ENCODE measurements around the gene BCAS3.
"Not testable (repeated sequence)": the region's sequence is repeated elsewhere in the genome, so short reads cannot be mapped to it uniquely, and the experiment has no call there.

BCAS3 gene

GRCh38 chr17:60941571-60941970 lies 263.9 kb downstream of the BCAS3 start:
- no peak for DNase-seq

- no peak for DNase-seq
Observed at GRCh38 chr17:60944751-60945150, 267.1 kb downstream of the BCAS3 start.

- DNase-seq = no peak
Observed at GRCh38 chr17:60947100-60947499, 269.4 kb downstream of the BCAS3 start.

- DNase-seq = no peak
Observed at GRCh38 chr17:60947543-60947942, 269.9 kb downstream of the BCAS3 start.

- no peak for DNase-seq
Observed at GRCh38 chr17:60952747-60953146, 275.1 kb downstream of the BCAS3 start.

GRCh38 chr17:60959011-60959410 lies 281.4 kb downstream of the BCAS3 start:
- no peak for DNase-seq

GRCh38 chr17:60959696-60960095 lies 282.0 kb downstream of the BCAS3 start:
- DNase-seq = no peak

- DNase-seq = no peak
Observed at GRCh38 chr17:60960398-60961065, 282.9 kb downstream of the BCAS3 start.

- no peak for DNase-seq
Observed at GRCh38 chr17:60964160-60964559, 286.5 kb downstream of the BCAS3 start.

- no peak for DNase-seq
Observed at GRCh38 chr17:60968266-60968665, 290.6 kb downstream of the BCAS3 start.

GRCh38 chr17:60969500-60970037 lies 291.9 kb downstream of the BCAS3 start:
- DNase-seq = no peak

GRCh38 chr17:60970741-60971140 lies 293.1 kb downstream of the BCAS3 start:
- no peak for DNase-seq

- DNase-seq = peak; percentile 3
Observed at GRCh38 chr17:60971515-60972369, 294.1 kb downstream of the BCAS3 start.

- DNase-seq = not testable (repeated sequence)
Observed at GRCh38 chr17:60976861-60977260, 299.2 kb downstream of the BCAS3 start.

- no peak for DNase-seq
Observed at GRCh38 chr17:60989379-60989778, 311.7 kb downstream of the BCAS3 start.

GRCh38 chr17:60989846-60990245 lies 312.2 kb downstream of the BCAS3 start:
- DNase-seq = no peak

- no peak for DNase-seq
Observed at GRCh38 chr17:60993497-60993896, 315.8 kb downstream of the BCAS3 start.

- no peak for DNase-seq
Observed at GRCh38 chr17:60995680-60996079, 318.0 kb downstream of the BCAS3 start.

- no peak for DNase-seq
Observed at GRCh38 chr17:61000911-61001310, 323.3 kb downstream of the BCAS3 start.

GRCh38 chr17:61002316-61002736 lies 324.7 kb downstream of the BCAS3 start:
- no peak for DNase-seq

- no peak for DNase-seq
Observed at GRCh38 chr17:61005358-61005757, 327.7 kb downstream of the BCAS3 start.

GRCh38 chr17:61005958-61006357 lies 328.3 kb downstream of the BCAS3 start:
- not testable (repeated sequence) for DNase-seq

GRCh38 chr17:61007980-61008379 lies 330.3 kb downstream of the BCAS3 start:
- no peak for DNase-seq

GRCh38 chr17:61009663-61010062 lies 332.0 kb downstream of the BCAS3 start:
- DNase-seq = no peak
